ENCODE data around the gene ZNF19.

Gene ZNF19

GRCh38 chr16:71429581-71429980 lies 59.5 kb downstream of the ZNF19 start:
- Histone ChIP-seq H3K4me1 (no peaks in the 10 kb centered on the region), H3K27ac (no peak overlapping the region), H3K4me3 (no peak overlapping the region), H3K27me3 (peaks cover 0 to 30% of the 10 kb centered on the region in 2 donors), H3K9me3 (no peaks in the 10 kb centered on the region), H3K36me3 (no peaks in the 10 kb centered on the region)
- DNase-seq: no peak
- intact Hi-C loops (cut with DNase I; ENCODE audit: low total_unique reads): no loop called here
- TF ChIP-seq CTCF (IDR thresholded peaks at IDR 0.05): no peak

- H3K4me1 ChIP-seq: no peaks in the 10 kb centered on the region
- H3K9me3 ChIP-seq: no peaks in the 10 kb centered on the region
- no peak for TF ChIP-seq CTCF (IDR thresholded peaks at IDR 0.05)
- H3K4me3 ChIP-seq: no peak overlapping the region
- H3K27ac ChIP-seq: no peak overlapping the region
- intact Hi-C loops (cut with DNase I; ENCODE audit: low total_unique reads): no loop called here
- peaks cover 0 to 35% of the 10 kb centered on the region in 2 donors for H3K27me3 ChIP-seq
- no peaks in the 10 kb centered on the region for H3K36me3 ChIP-seq
- no peak for DNase-seq
Measured at GRCh38 chr16:71428883-71429282, 60.2 kb downstream of the ZNF19 start.

- Histone ChIP-seq H3K27ac (no peak overlapping the region), H3K27me3 (peaks cover 0 to 35% of the 10 kb centered on the region in 2 donors), H3K36me3 (no peaks in the 10 kb centered on the region), H3K4me3 (no peak overlapping the region), H3K4me1 (no peaks in the 10 kb centered on the region), H3K9me3 (no peaks in the 10 kb centered on the region)
- TF ChIP-seq CTCF (IDR thresholded peaks at IDR 0.05): no peak
- no peak for DNase-seq
- intact Hi-C loops (cut with DNase I; ENCODE audit: low total_unique reads): no loop called here
Measured at GRCh38 chr16:71428385-71428784, 60.7 kb downstream of the ZNF19 start.

GRCh38 chr16:71426880-71427615 lies 62.1 kb downstream of the ZNF19 start:
- no peak overlapping the region for H3K27ac ChIP-seq
- no peak overlapping the region for H3K4me3 ChIP-seq
- H3K4me1 ChIP-seq: no peaks in the 10 kb centered on the region
- intact Hi-C loops (cut with DNase I; ENCODE audit: low total_unique reads): no loop called here
- no peak for TF ChIP-seq CTCF (IDR thresholded peaks at IDR 0.05)
- H3K36me3 ChIP-seq: no peaks in the 10 kb centered on the region
- peaks cover 0 to 35% of the 10 kb centered on the region in 2 donors for H3K27me3 ChIP-seq
- no peaks in the 10 kb centered on the region for H3K9me3 ChIP-seq
- DNase-seq: no peak

GRCh38 chr16:71426069-71426879 lies 62.9 kb downstream of the ZNF19 start:
- TF ChIP-seq CTCF (IDR thresholded peaks at IDR 0.05): no peak
- intact Hi-C loops (cut with DNase I; ENCODE audit: low total_unique reads): no loop called here
- no peak for DNase-seq
- Histone ChIP-seq H3K9me3 (no peaks in the 10 kb centered on the region), H3K27me3 (peaks cover 0 to 30% of the 10 kb centered on the region in 2 donors), H3K27ac (no peak overlapping the region), H3K4me1 (no peaks in the 10 kb centered on the region), H3K36me3 (no peaks in the 10 kb centered on the region), H3K4me3 (no peak overlapping the region)

Measured in tibial artery (tissue), 4 donors.